Tibial nerve (tissue), 4 donors: Measurements from ENCODE around the gene PHF11. TPM values are rescaled to one million over a fixed set of nuclear protein-coding genes. Genes with fewer than 3 reads are reported as not detected.

ENCODE experiments used
- DNase-seq, 2 donors: peaks; one replicate each; pipeline ENCODE4 v3.0.0-alpha.2; 2019; ENCODE audit warnings: low spot score in 2 of 2
- H3K27ac ChIP-seq, 4 donors: fragments of 200-600 bp; sonication (generic) in 3 of 4; one replicate each; pipeline ENCODE4 v1.5.1; 2017 to 2019; ENCODE audit warnings: mild to moderate bottlenecking in 1 of 4
- H3K27me3 ChIP-seq, 2 donors: fragments of 200-600 bp; sonication (generic) in 1 of 2; one replicate each; pipeline versions ENCODE4 v1.5.1 to v1.6.0; 2017 to 2019
- H3K36me3 ChIP-seq, 3 donors: fragments of 200-600 bp; sonication (generic); one replicate each; pipeline ENCODE4 v1.5.1; 2018 to 2019
- H3K4me1 ChIP-seq, 4 donors: fragments of 200-600 bp; sonication (generic) in 3 of 4; one replicate each; pipeline ENCODE4 v1.5.1; 2017 to 2019
- H3K4me3 ChIP-seq, 4 donors: fragments of 200-600 bp; sonication (generic) in 3 of 4; one replicate each; pipeline ENCODE4 v1.5.1; 2017 to 2019; ENCODE audit warnings: mild to moderate bottlenecking in 1 of 4, moderate library complexity in 1 of 4
- H3K9me3 ChIP-seq, 4 donors: fragments of 200-600 bp; sonication (generic) in 3 of 4; one replicate each; pipeline ENCODE4 v1.5.1; 2017 to 2019
- CTCF ChIP-seq, 5 experiments: fragments of 200-600 bp in 3 of 5; fragments of 450-650 bp in 2 of 5; sonication (generic) in 3 of 5; IDR thresholded peaks; one replicate each; pipeline ENCODE4 v1.5.1; 2016 to 2019; ENCODE audit warnings: antibody characterized with exemption in 5 of 5, mild to moderate bottlenecking in 3 of 5, moderate library complexity in 2 of 5
- EP300 ChIP-seq, 2 donors: sonication (generic); formaldehyde crosslinking; IDR thresholded peaks; one replicate each; pipeline ENCODE4 v1.6.1; 2017; ENCODE audit warnings: antibody characterized with exemption in 2 of 2, mild to moderate bottlenecking in 1 of 2
- POLR2A ChIP-seq, 2 donors: fragments of 450-650 bp; IDR thresholded peaks; one replicate each; pipeline ENCODE4 v1.6.1; 2017; ENCODE audit warnings: antibody characterized with exemption in 2 of 2, mild to moderate bottlenecking in 2 of 2, moderate library complexity in 2 of 2
- WGBS, 2 donors: methylation state at CpG; one replicate each; pipeline ENCODE4 v1.1.5; 2018; 5-methylcytosine and 5-hydroxymethylcytosine counted together
- total RNA-seq, 4 donors: library from RNA; depleted of rRNA; stranded (reverse); fragments of >200 nt; gene quantifications; one replicate each; pipeline ENCODE4 v1.1.0, GENCODE V29; 2016

Gene PHF11
- total RNA-seq, 4 donors from 2014 or later, result 25.3 to 51.4 (median 37.6) TPM

- WGBS, 2 donors, result 68 to 82% methylated on average over 5 of the region's 5 CpGs
These were observed 20.7 kb downstream of the PHF11 start for GRCh38 chr13:49516467-49516866.

GRCh38 chr13:49517461-49517860, 21.7 kb downstream of the PHF11 start:
- H3K4me1 ChIP-seq, result peaks cover 0 to 16% (median 3%) of the 10 kb centered on the region in 4 donors
- peaks cover 0 to 74% (median 7%) of the 10 kb centered on the region in 3 donors for H3K36me3 ChIP-seq
- no peaks in the 10 kb centered on the region for H3K27me3 ChIP-seq
- H3K4me3 ChIP-seq, result no peak overlapping the region
- peak overlapping the region in 1 of 4 donors; percentile 30 for H3K27ac ChIP-seq
- 46 to 57% methylated on average over 6 of the region's 6 CpGs for WGBS, 2 donors
- TF ChIP-seq EP300 (IDR thresholded peaks at IDR 0.05), result no peak
- peak; percentile 23 to 57 (median 44) for TF ChIP-seq CTCF (IDR thresholded peaks at IDR 0.05)
- TF ChIP-seq POLR2A (IDR thresholded peaks at IDR 0.05), result no peak
- no peak for DNase-seq
- no peaks in the 10 kb centered on the region for H3K9me3 ChIP-seq

More at GRCh38 chr13:49516467-49516866, 20.7 kb downstream of the PHF11 start:
- no peak overlapping the region for H3K4me3 ChIP-seq
- no peak overlapping the region for H3K27ac ChIP-seq
- DNase-seq, result no peak
- no peaks in the 10 kb centered on the region for H3K9me3 ChIP-seq
- peaks cover 0 to 16% (median 3%) of the 10 kb centered on the region in 4 donors for H3K4me1 ChIP-seq
- TF ChIP-seq CTCF (IDR thresholded peaks at IDR 0.05), result no peak
- TF ChIP-seq POLR2A (IDR thresholded peaks at IDR 0.05), result no peak
- TF ChIP-seq EP300 (IDR thresholded peaks at IDR 0.05), result no peak
- no peaks in the 10 kb centered on the region for H3K27me3 ChIP-seq
- H3K36me3 ChIP-seq, result peaks cover 0 to 64% (median 7%) of the 10 kb centered on the region in 3 donors

- no peak overlapping the region for H3K27ac ChIP-seq
- DNase-seq, result no peak
- H3K27me3 ChIP-seq, result no peaks in the 10 kb centered on the region
- H3K9me3 ChIP-seq, result no peaks in the 10 kb centered on the region
- TF ChIP-seq POLR2A (IDR thresholded peaks at IDR 0.05) (no peak), CTCF (IDR thresholded peaks at IDR 0.05) (no peak), EP300 (IDR thresholded peaks at IDR 0.05) (no peak)
- H3K36me3 ChIP-seq, result peaks cover 0 to 72% (median 0%) of the 10 kb centered on the region in 3 donors
- no peak overlapping the region for H3K4me3 ChIP-seq
- 46 to 55% methylated on average over 4 of the region's 4 CpGs for WGBS, 2 donors
- peaks cover 0 to 16% (median 3%) of the 10 kb centered on the region in 4 donors for H3K4me1 ChIP-seq
These were observed 25.5 kb downstream of the PHF11 start for GRCh38 chr13:49521224-49521623.

GRCh38 chr13:49524740-49525501, 29.2 kb downstream of the PHF11 start:
- 89 to 91% methylated on average over 5 of the region's 5 CpGs for WGBS, 2 donors
- Histone ChIP-seq H3K4me1 (no peaks in the 10 kb centered on the region), H3K4me3 (no peak overlapping the region), H3K27ac (no peak overlapping the region), H3K27me3 (no peaks in the 10 kb centered on the region), H3K36me3 (peaks cover 0 to 86% (median 0%) of the 10 kb centered on the region in 3 donors), H3K9me3 (no peaks in the 10 kb centered on the region)
- TF ChIP-seq POLR2A (IDR thresholded peaks at IDR 0.05) (no peak), EP300 (IDR thresholded peaks at IDR 0.05) (no peak), CTCF (IDR thresholded peaks at IDR 0.05) (no peak)
- DNase-seq, result no peak

GRCh38 chr13:49527123-49527522, 31.4 kb downstream of the PHF11 start:
- Histone ChIP-seq H3K36me3 (peaks cover 0 to 74% (median 0%) of the 10 kb centered on the region in 3 donors), H3K27ac (no peak overlapping the region), H3K27me3 (no peaks in the 10 kb centered on the region), H3K4me3 (no peak overlapping the region), H3K4me1 (no peaks in the 10 kb centered on the region), H3K9me3 (no peaks in the 10 kb centered on the region)
- DNase-seq, result no peak
- WGBS, 2 donors, result 40 to 50% methylated on average over 2 of the region's 2 CpGs
- TF ChIP-seq EP300 (IDR thresholded peaks at IDR 0.05) (no peak), POLR2A (IDR thresholded peaks at IDR 0.05) (no peak), CTCF (IDR thresholded peaks at IDR 0.05) (no peak)
